Gastroesophageal sphincter (tissue), 3 donors: ENCODE results near the gene SLK.

Experiments
- EP300 ChIP-seq: sonication (generic); formaldehyde crosslinking; IDR thresholded peaks from one replicate; pipeline ENCODE4 v1.6.1; 2017; ENCODE audit warnings: antibody characterized with exemption, mild to moderate bottlenecking
- POLR2A ChIP-seq, 2 donors: fragments of 450-650 bp; IDR thresholded peaks; one replicate each; pipeline ENCODE4 v1.6.1; 2017; ENCODE audit warnings: antibody characterized with exemption in 2 of 2, mild to moderate bottlenecking in 2 of 2, moderate library complexity in 1 of 2
- POLR2AphosphoS5 ChIP-seq: sonication (generic); formaldehyde crosslinking; IDR thresholded peaks from one replicate; pipeline ENCODE4 v1.6.1; 2017; ENCODE audit warnings: antibody characterized with exemption
- TF ChIP-seq, protein P1 (sequence below), 4 experiments: fragments of 200-600 bp in 2 of 4; fragments of 450-650 bp in 2 of 4; sonication (generic) in 1 of 4; IDR thresholded peaks; one replicate each; pipeline ENCODE4 v1.5.1; 2017 to 2019; ENCODE audit warnings: antibody characterized with exemption in 4 of 4, mild to moderate bottlenecking in 2 of 4, moderate library complexity in 2 of 4

DNA sequence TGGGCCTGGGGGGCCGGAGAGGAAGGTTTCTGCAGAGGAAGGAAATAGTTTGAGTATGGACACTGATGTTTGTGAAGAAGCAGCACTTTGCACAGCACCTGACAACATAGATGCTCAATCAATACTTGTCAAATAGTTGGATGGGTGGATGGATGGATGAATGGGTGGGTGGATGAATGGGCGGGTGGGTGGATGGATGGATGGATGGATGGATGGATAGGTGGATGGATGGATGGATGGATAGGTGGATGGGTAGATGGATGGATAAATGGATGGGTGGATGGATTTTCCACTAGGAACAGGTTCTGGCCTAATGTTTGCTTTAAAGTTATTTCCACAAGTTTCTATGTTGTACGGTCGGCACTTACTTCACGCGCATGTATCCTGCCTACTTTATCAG is 73.4 kb downstream of the SLK start:
- no peak for TF ChIP-seq EP300
- no peak for TF ChIP-seq POLR2AphosphoS5
- no peak for TF ChIP-seq POLR2A (IDR thresholded peaks at IDR 0.05)
- TF ChIP-seq, protein P1, sequence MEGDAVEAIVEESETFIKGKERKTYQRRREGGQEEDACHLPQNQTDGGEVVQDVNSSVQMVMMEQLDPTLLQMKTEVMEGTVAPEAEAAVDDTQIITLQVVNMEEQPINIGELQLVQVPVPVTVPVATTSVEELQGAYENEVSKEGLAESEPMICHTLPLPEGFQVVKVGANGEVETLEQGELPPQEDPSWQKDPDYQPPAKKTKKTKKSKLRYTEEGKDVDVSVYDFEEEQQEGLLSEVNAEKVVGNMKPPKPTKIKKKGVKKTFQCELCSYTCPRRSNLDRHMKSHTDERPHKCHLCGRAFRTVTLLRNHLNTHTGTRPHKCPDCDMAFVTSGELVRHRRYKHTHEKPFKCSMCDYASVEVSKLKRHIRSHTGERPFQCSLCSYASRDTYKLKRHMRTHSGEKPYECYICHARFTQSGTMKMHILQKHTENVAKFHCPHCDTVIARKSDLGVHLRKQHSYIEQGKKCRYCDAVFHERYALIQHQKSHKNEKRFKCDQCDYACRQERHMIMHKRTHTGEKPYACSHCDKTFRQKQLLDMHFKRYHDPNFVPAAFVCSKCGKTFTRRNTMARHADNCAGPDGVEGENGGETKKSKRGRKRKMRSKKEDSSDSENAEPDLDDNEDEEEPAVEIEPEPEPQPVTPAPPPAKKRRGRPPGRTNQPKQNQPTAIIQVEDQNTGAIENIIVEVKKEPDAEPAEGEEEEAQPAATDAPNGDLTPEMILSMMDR (IDR thresholded peaks at IDR 0.05) = no peak
